ENCODE measurements around the gene CCDC77. TPM values are rescaled to one million over a fixed set of nuclear protein-coding genes. Genes with fewer than 3 reads are reported as not detected.

The CCDC77 gene
- total RNA-seq, 1 donor from 2014 or later: 11.2 TPM

DNA sequence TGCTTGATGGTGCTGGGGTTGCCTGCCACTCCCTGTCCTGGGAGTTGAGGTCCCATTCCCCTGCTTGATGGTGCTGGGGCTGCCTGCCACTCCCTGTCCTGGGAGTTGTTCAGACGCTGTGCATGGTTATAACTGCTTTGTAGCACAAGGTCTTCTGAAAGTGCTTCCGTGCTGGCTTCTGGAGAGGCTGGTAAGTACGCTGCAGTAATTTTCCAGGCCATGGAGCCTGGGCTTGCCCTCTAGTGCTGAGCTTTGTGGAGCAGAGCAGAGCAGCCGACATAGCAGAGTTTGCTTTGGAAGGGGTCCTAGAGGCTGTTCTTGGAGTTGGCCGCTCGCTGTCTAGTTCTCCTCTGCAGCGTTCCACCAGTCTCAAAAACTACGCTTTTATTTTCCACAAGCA, 64.6 kb downstream of the CCDC77 start:
- peaks cover 29% of the 10 kb centered on the region for H3K27me3 Mint-ChIP-seq
- TF ChIP-seq, protein P1, sequence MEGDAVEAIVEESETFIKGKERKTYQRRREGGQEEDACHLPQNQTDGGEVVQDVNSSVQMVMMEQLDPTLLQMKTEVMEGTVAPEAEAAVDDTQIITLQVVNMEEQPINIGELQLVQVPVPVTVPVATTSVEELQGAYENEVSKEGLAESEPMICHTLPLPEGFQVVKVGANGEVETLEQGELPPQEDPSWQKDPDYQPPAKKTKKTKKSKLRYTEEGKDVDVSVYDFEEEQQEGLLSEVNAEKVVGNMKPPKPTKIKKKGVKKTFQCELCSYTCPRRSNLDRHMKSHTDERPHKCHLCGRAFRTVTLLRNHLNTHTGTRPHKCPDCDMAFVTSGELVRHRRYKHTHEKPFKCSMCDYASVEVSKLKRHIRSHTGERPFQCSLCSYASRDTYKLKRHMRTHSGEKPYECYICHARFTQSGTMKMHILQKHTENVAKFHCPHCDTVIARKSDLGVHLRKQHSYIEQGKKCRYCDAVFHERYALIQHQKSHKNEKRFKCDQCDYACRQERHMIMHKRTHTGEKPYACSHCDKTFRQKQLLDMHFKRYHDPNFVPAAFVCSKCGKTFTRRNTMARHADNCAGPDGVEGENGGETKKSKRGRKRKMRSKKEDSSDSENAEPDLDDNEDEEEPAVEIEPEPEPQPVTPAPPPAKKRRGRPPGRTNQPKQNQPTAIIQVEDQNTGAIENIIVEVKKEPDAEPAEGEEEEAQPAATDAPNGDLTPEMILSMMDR (IDR thresholded peaks at IDR 0.05): no peak
- intact Hi-C loops (cut with micrococcal nuclease): no loop called here
- ATAC-seq (ENCODE audit: low read depth): no peak
- ChIA-PET POLR2A (no interaction called here), CTCF (no interaction called here)
- peaks cover 5% of the 10 kb centered on the region for H3K4me1 Mint-ChIP-seq
- H3K36me3 Mint-ChIP-seq (ENCODE audit: low read depth): no peaks in the 10 kb centered on the region
- no peak overlapping the region for H3K27ac Mint-ChIP-seq
- H3K9me3 Mint-ChIP-seq: no peaks in the 10 kb centered on the region
- DNase-seq: no peak
- no peak overlapping the region for H3K4me3 Mint-ChIP-seq

DNA sequence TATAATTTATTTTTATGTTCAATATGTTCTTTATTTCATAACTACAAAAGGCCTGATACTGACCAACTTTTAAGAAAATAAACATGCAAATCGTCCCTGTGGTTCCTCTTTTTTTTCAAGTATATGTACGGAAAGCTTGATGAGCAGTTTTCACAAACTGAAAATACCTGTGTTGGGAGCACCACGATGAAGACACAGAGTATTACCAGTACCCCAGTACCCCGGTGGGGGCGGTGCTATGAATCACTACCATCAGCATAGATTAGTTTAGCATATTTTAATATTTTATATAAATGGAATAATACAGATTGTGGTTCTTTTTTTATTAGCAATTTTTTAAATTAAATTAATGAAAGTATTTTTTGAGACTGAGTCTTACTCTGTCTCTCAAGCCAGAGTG, 65.3 kb downstream of the CCDC77 start:
- TF ChIP-seq, protein P1 (IDR thresholded peaks at IDR 0.05): no peak
- CTCF ChIA-PET: no interaction called here
- no peak for ATAC-seq (ENCODE audit: low read depth)

DNA sequence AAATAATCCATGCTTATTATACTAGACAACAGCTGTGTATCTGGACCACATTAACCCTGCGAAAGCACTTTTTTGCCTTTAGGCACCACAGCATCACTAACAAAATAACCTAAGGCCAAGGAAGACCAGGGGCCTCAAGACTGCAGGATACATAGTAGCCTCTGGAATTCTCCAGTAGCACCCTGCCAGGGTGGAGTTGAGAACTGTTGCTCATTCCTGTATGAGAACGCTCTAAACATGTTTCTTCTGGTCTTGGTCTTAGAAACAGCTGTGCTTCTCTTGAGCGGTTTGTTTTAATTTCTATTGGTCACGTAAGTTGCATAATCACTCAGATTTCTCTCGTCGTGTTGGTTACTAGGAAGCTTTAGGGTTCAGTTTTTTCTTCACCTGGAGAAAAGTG, 66.1 kb downstream of the CCDC77 start:
- TF ChIP-seq, protein P1 (IDR thresholded peaks at IDR 0.05): no peak
- CTCF ChIA-PET: no interaction called here
- Mint-ChIP-seq H3K4me1 (peaks cover 3% of the 10 kb centered on the region), H3K36me3 (ENCODE audit: low read depth) (no peaks in the 10 kb centered on the region), H3K4me3 (no peak overlapping the region), H3K27ac (no peak overlapping the region), H3K27me3 (peaks cover 17% of the 10 kb centered on the region), H3K9me3 (no peaks in the 10 kb centered on the region)
- intact Hi-C loops (cut with micrococcal nuclease): no loop called here
- DNase-seq (no peak), ATAC-seq (ENCODE audit: low read depth) (no peak)
- POLR2A ChIA-PET: no interaction called here

More for the DNA sequence above, 65.3 kb downstream of the CCDC77 start:
- H3K27me3 Mint-ChIP-seq: peaks cover 22% of the 10 kb centered on the region
- intact Hi-C loops (cut with micrococcal nuclease): no loop called here
- H3K36me3 Mint-ChIP-seq (ENCODE audit: low read depth): no peaks in the 10 kb centered on the region
- H3K9me3 Mint-ChIP-seq: no peaks in the 10 kb centered on the region
- POLR2A ChIA-PET: no interaction called here
- H3K27ac Mint-ChIP-seq: no peak overlapping the region
- no peak overlapping the region for H3K4me3 Mint-ChIP-seq
- DNase-seq: no peak
- peaks cover 3% of the 10 kb centered on the region for H3K4me1 Mint-ChIP-seq

DNA sequence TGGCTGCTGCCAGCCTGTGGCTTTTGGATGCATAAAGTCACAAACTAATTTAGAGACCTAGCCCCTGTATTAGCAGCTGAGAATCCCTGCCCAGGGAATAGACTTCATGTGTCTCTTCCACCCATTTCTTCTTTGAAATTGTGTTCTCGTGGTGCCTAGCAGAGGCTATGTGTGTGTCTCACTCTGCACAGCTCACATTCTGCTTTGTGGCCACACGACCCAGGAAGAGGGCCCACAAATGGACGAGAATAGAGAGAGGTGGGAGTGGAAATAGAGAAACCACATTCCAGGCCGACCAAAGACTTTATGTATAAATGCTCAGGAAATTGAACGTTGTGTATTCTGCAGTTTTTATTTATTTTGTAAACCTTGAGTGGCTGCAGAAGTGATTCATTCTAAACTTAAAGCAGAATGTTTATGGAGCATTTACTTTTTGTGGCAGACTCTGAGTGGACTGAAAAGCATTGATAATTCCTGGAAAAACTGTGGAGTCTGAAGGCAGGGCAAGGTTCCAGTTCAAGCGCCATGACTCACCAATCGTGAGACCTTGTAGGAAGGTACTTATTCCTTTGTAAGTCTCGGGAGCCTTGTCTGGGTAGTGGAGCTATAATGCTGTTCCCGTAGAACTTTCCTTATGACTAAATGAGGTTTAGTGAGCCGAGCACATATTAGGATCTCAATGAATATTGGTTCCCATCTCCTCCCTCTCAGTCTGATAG, 67.4 kb downstream of the CCDC77 start:
- CTCF ChIA-PET: no interaction called here
- H3K27ac Mint-ChIP-seq: no peak overlapping the region
- TF ChIP-seq, protein P1 (IDR thresholded peaks at IDR 0.05): no peak
- DNase-seq (no peak), ATAC-seq (ENCODE audit: low read depth) (no peak)
- peaks cover 25% of the 10 kb centered on the region for H3K27me3 Mint-ChIP-seq
- peaks cover 3% of the 10 kb centered on the region for H3K4me1 Mint-ChIP-seq
- POLR2A ChIA-PET: no interaction called here
- H3K36me3 Mint-ChIP-seq (ENCODE audit: low read depth): no peaks in the 10 kb centered on the region
- no peaks in the 10 kb centered on the region for H3K9me3 Mint-ChIP-seq
- H3K4me3 Mint-ChIP-seq: no peak overlapping the region
- intact Hi-C loops (cut with micrococcal nuclease): no loop called here

DNA sequence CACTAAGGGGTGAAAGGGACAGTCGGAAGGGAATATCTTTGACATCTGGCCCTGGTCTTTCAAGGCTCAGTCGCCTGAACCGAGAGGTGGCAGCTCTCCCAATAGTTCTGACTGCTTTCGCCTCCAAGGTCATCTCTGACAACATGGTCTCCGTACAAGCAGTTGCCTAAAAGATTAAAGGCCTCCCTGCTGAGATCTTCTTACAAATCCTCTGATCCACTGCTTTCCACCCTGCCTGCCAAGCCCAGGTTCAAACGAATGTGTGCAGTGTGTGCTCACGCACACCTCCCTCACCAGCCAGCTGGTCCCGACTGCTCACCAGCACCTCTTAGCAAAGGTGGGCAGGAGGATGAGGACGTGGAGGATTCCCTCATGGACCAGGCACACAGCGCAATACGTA, 68.7 kb downstream of the CCDC77 start:
- POLR2A ChIA-PET: no interaction called here
- H3K4me3 Mint-ChIP-seq: no peak overlapping the region
- H3K4me1 Mint-ChIP-seq: peaks cover 3% of the 10 kb centered on the region
- intact Hi-C loops (cut with micrococcal nuclease): no loop called here
- peaks cover 26% of the 10 kb centered on the region for H3K27me3 Mint-ChIP-seq
- no peaks in the 10 kb centered on the region for H3K9me3 Mint-ChIP-seq
- ATAC-seq (ENCODE audit: low read depth) (no peak), DNase-seq (no peak)
- TF ChIP-seq, protein P1 (IDR thresholded peaks at IDR 0.05): no peak
- H3K36me3 Mint-ChIP-seq (ENCODE audit: low read depth): no peaks in the 10 kb centered on the region
- no peak overlapping the region for H3K27ac Mint-ChIP-seq
- CTCF ChIA-PET: no interaction called here

All from activated B cell treated with CpG ODN at 0.5 μM for 24 hours (primary cell).